ENCODE data around the gene WWP2.
"Not testable (repeated sequence)": the region's sequence is repeated elsewhere in the genome, so short reads cannot be mapped to it uniquely, and the experiment has no call there.

WWP2 gene

GRCh38 chr16:69779724-69780123, 17.6 kb downstream of the WWP2 start:
- DNase-seq (ENCODE audit: low read depth), result no peak
- no peak for TF ChIP-seq CTCF (IDR thresholded peaks at IDR 0.05; ENCODE audit: insufficient read depth, low read depth, low read length, missing control alignments)
- H3K4me3 ChIP-seq (ENCODE audit: low read length), result no peak overlapping the region

GRCh38 chr16:69781118-69781517, 19.0 kb downstream of the WWP2 start:
- TF ChIP-seq CTCF (IDR thresholded peaks at IDR 0.05; ENCODE audit: insufficient read depth, low read depth, low read length, missing control alignments), result no peak
- DNase-seq (ENCODE audit: low read depth), result no peak
- H3K4me3 ChIP-seq (ENCODE audit: low read length), result no peak overlapping the region

- TF ChIP-seq CTCF (IDR thresholded peaks at IDR 0.05; ENCODE audit: insufficient read depth, low read depth, low read length, missing control alignments), result no peak
- no peak overlapping the region for H3K4me3 ChIP-seq (ENCODE audit: low read length)
- DNase-seq (ENCODE audit: low read depth), result no peak
Measured at GRCh38 chr16:69784586-69784985, 22.5 kb downstream of the WWP2 start.

DNA sequence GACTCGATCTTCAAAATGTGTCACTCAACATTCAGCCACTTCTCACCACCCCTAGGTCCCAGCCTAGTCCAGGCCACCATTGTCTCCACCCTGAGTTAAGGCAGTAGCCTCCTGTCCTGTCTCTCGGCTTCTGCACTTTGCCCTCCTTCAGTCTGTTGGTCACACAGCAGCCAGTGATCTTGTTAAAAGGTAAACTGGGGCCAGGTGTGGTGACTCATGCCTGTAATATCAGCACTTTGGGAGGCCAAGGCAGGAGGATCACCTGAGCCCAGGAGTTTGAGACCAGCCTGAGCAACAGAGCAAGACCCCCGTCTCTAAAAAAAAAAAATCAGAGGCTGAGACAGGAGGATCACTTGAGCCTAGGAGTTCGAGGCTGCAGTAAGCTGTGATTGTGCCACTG, 25.8 kb downstream of the WWP2 start:
- no peak for DNase-seq (ENCODE audit: low read depth)
- no peak overlapping the region for H3K4me3 ChIP-seq (ENCODE audit: low read length)
- no peak for TF ChIP-seq CTCF (IDR thresholded peaks at IDR 0.05; ENCODE audit: insufficient read depth, low read depth, low read length, missing control alignments)

DNA sequence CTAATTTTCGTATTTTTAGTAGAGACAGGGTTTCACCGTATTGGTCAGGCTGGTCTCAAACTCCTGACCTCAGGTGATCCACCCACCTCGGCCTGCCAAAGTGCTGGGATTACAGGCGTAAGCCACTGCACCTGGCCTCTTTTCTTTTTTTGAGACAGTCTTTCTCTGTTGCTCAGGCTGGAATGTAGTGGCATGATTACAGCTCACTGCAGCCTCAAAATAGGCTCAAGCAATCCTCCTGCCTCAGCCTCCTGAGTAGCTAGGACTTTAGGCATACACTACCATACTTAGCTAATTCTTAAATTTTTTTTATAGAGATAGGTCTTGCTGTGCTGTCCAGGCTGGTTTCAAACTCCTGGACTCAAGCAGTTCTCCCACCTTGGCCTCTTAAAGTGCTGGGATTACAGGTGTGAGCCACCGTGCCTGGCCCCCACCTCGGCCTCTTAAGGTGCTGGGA, 29.3 kb downstream of the WWP2 start:
- not testable (repeated sequence) for DNase-seq (ENCODE audit: low read depth); H3K4me3 ChIP-seq (ENCODE audit: low read length)

DNA sequence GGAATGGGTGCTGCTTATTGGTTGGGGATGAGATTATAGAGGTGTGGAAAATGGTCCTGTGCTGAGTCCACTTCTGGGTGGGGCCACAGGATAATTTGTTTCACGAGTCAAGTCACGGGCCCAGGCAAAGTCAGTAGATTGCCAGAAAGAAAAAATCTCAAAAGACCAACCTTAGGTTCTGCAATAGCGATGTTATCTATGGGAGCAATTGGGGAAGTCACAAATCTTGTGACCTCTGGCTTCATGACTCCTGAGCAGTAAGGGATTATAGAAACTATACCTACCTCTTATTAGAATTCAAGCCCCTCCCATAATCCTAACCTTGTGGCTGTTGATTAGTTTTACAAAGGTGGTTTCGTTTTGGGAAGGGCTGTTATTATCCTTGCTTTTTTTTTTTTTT, 31.4 kb downstream of the WWP2 start:
- no peak for DNase-seq (ENCODE audit: low read depth)
- H3K4me3 ChIP-seq (ENCODE audit: low read length), result no peak overlapping the region
- no peak for TF ChIP-seq CTCF (IDR thresholded peaks at IDR 0.05; ENCODE audit: insufficient read depth, low read depth, low read length, missing control alignments)

DNA sequence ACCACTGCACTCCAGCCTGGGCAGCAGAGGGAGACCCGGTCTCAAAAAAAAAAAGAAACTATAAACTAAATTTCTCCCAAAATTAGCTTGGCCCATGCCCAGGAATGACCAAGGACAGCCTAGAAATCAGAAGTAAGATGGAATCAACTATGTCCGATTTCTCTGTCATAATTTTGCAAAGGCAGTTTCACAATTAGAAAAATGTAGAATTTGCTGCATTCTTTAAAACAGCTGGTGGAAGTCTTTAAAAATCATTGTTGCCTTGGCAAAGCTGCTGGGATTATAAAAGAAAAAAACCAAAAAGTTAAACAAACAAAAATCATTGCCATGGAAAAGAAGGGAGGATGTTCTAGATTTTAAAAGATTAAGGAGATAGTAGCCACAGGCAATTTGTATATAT, 32.4 kb downstream of the WWP2 start:
- DNase-seq (ENCODE audit: low read depth), result no peak
- TF ChIP-seq CTCF (IDR thresholded peaks at IDR 0.05; ENCODE audit: insufficient read depth, low read depth, low read length, missing control alignments), result no peak
- H3K4me3 ChIP-seq (ENCODE audit: low read length), result no peak overlapping the region
